H1 (cell line): ENCODE measurements around the gene LRRC32. TPM values are rescaled to one million over a fixed set of nuclear protein-coding genes. Genes with fewer than 3 reads are reported as not detected.

ENCODE experiments used
- EZH2 ChIP-seq: fragments of 200-600 bp; sonication (generic); IDR thresholded peaks from 2 replicates; pipeline ENCODE4 v1.7.1; 2012; ENCODE audit warnings: low read depth, mild to moderate bottlenecking, moderate library complexity, low read length, inconsistent platforms; ENCODE audit not compliant: severe bottlenecking
- HDAC2 ChIP-seq, 2 experiments: fragments of 300-600 bp in 1 of 2; sonication (generic) in 1 of 2; IDR thresholded peaks; 2 replicates each; pipeline ENCODE4 v1.6.1; 2011 to 2012; ENCODE audit warnings: low read depth in 2 of 2, low read length in 2 of 2, mild to moderate bottlenecking in 2 of 2, moderate library complexity in 2 of 2, borderline replicate concordance in 1 of 2, inconsistent platforms in 1 of 2
- HDAC6 ChIP-seq: IDR thresholded peaks from one replicate; pipeline ENCODE4 v1.7.1; 2012; ENCODE audit warnings: low read depth, mild to moderate bottlenecking, inconsistent platforms, low read length, moderate library complexity
- SAP30 ChIP-seq: fragments of 300-600 bp; sonication (generic); IDR thresholded peaks from 2 replicates; pipeline ENCODE4 v1.7.1; 2012; ENCODE audit warnings: low read length, moderate library complexity, mild to moderate bottlenecking, inconsistent platforms; ENCODE audit not compliant: insufficient read depth, insufficient replicate concordance
- polyA plus RNA-seq, 7 experiments: library from polyadenylated mRNA; depleted of rRNA in 3 of 7; stranded (reverse) in 5 of 7; unstranded in 2 of 7; fragments of >200 nt in 5 of 7; fragments of 200-250 nt in 2 of 7; gene quantifications; 1 replicate in 5 of 7; 2 replicates in 1 of 7; 4 replicates in 1 of 7; pipeline versions ENCODE4 v1.2.1 to v1.2.3, GENCODE V29; 2011 to 2013; ENCODE audit warnings: missing spikeins in 2 of 7, mixed read lengths in 2 of 7
- total RNA-seq: library from RNA; stranded (reverse); fragmentation: NEBNext Ultra II Directional; extraction: Animal tissue kit (Norgen Biotek cat#: 25700); gene quantifications from 2 replicates; pipeline ENCODE4 v1.2.1, GENCODE V29; 2021
- TF ChIP-seq, protein P1 (sequence below): IDR thresholded peaks from 2 replicates; pipeline ENCODE4 v1.6.1; 2012; ENCODE audit warnings: low read length, inconsistent platforms

Gene LRRC32
- total and polyA plus RNA-seq, 2 of the 8 experiments (the other 6 are each of a cell fraction or from before 2014, with no cell fraction given) = 0.99 to 1.9 TPM

DNA sequence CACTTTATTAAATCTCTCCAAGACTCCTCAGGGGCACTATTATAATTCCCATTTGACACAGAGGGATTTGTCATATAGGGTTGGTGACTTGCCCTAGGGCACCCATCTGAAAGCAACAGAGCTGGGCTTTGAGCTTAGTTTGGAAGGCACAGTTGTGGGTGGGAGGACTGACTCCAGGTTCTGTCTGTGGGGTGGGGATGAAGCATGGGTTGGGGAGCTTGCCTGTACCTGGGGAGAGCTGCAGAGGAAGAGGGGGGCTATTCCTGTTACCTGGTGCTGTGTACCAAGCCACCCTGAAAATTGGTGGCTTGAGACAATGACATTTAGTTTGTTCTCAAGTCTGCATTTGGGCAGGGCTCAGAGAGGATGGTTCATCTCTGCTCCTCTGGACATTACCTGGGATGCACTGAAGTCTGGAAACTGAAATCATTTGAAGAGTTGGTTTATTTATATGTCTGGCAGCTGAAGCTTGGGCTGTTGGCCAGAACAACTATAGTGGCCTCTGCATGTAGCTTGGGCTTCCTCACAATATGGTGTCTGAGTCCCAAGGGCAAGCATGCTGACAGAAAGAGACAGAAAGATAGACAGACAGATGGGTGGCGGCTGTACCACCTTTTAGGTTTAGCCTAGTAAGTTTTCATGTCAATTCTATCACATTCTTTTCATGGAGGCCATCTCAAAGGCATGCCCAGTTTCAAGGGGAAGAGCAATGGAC is 44.9 kb downstream of the LRRC32 start (continued):
- no peak for TF ChIP-seq SAP30
- no peak for TF ChIP-seq HDAC6
- TF ChIP-seq, protein P1, sequence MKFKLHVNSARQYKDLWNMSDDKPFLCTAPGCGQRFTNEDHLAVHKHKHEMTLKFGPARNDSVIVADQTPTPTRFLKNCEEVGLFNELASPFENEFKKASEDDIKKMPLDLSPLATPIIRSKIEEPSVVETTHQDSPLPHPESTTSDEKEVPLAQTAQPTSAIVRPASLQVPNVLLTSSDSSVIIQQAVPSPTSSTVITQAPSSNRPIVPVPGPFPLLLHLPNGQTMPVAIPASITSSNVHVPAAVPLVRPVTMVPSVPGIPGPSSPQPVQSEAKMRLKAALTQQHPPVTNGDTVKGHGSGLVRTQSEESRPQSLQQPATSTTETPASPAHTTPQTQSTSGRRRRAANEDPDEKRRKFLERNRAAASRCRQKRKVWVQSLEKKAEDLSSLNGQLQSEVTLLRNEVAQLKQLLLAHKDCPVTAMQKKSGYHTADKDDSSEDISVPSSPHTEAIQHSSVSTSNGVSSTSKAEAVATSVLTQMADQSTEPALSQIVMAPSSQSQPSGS = no peak
- TF ChIP-seq HDAC2 (IDR thresholded peaks at IDR 0.05; ENCODE audit: borderline replicate concordance in 1 of 2, low read depth in 2 of 2, low read length in 2 of 2) = no peak
- TF ChIP-seq EZH2 = no peak
